K562 (cell line): ENCODE data around the gene OR2T8. TPM values are rescaled to one million over a fixed set of nuclear protein-coding genes. Genes with fewer than 3 reads are reported as not detected.

Experiments
- ATAC-seq: fragments of 200-7000 bp; cut with Tn5 transposase; 3 replicates; pipeline ENCODE4 v1.9.1; 2020; ENCODE audit warnings: moderate library complexity
- BruUV-seq: library from RNA; stranded (reverse); fragments of 400-500 nt; replicated peaks from 2 replicates; lab custom pipeline; 2021; lab: Mats Ljungman, UMichigan
- CTCF ChIA-PET: fragments of 300-600 bp; formaldehyde crosslinking; extraction: SDS; loops from one replicate; lab custom pipeline; 2021; ENCODE audit warnings: low intra/inter-chr PET ratio; lab: Yijun Ruan, JAX
- POLR2A ChIA-PET: fragments of 300-600, 350-650 bp; sonication (Branson Sonifier 250); formaldehyde crosslinking; extraction: SDS; loops from one replicate; lab custom pipeline; 2021; ENCODE audit warnings: antibody characterized with exemption, inconsistent platforms; lab: Yijun Ruan, JAX
- DNase-seq, 4 experiments: peaks; one replicate each; pipeline versions ENCODE4 v3.0.0 to v3.0.0-alpha.2; 2011 to 2018; ENCODE audit warnings: low spot score in 3 of 4, mixed read lengths in 3 of 4; ENCODE audit errors: extremely low read depth in 1 of 4
- FAIRE-seq: peaks from 2 replicates; lab custom pipeline; 2011; peaks lifted over from hg19 to GRCh38; lab: Jason Lieb, UNC
- H2AFZ ChIP-seq: 2 replicates; pipeline ENCODE4 v1.6.0; 2011; ENCODE audit warnings: low read depth, low read length, control low read depth, inconsistent platforms
- H3K27ac ChIP-seq: fragments of 200-600 bp; 3 replicates; pipeline ENCODE4 v1.8.0; 2011; ENCODE audit warnings: low read depth, mild to moderate bottlenecking, control low read depth, inconsistent platforms, low read length, moderate library complexity, mixed read lengths; ENCODE audit errors: extremely low read depth
- H3K27me3 ChIP-seq, 2 experiments: fragments of 300-600 bp in 1 of 2; 2 replicates in 1 of 2; 3 replicates in 1 of 2; pipeline versions ENCODE4 v1.6.0 to v1.8.0; 2011; ENCODE audit warnings: inconsistent platforms in 2 of 2, low read length in 2 of 2, mild to moderate bottlenecking in 1 of 2, mixed read lengths in 1 of 2, moderate library complexity in 1 of 2; ENCODE audit not compliant: control insufficient read depth in 2 of 2, insufficient read depth in 2 of 2
- H3K36me3 ChIP-seq: fragments of 300-600 bp; 3 replicates; pipeline ENCODE4 v1.8.0; 2011; ENCODE audit warnings: mild to moderate bottlenecking, low read length, inconsistent platforms; ENCODE audit not compliant: control insufficient read depth, insufficient read depth
- H3K4me1 ChIP-seq, 2 experiments: fragments of 200-600 bp in 1 of 2; replicated peaks in 1 of 2; 2 replicates in 1 of 2; 3 replicates in 1 of 2; pipeline versions ENCODE4 v1.5.1 to v1.8.0; 2011; ENCODE audit warnings: inconsistent platforms in 2 of 2, low read length in 2 of 2, mild to moderate bottlenecking in 1 of 2, mixed read lengths in 1 of 2, moderate library complexity in 1 of 2; ENCODE audit not compliant: control insufficient read depth in 2 of 2, insufficient read depth in 2 of 2
- H3K4me2 ChIP-seq: 2 replicates; pipeline ENCODE4 v1.6.1; 2011; ENCODE audit warnings: low read length, control low read depth, inconsistent platforms, mixed read lengths; ENCODE audit not compliant: insufficient read depth
- H3K4me3 ChIP-seq: fragments of 200-600 bp; sonication (generic), shearing (Covaris generic); 2 replicates; pipeline ENCODE4 v1.5.1; 2016; ENCODE audit warnings: control low read depth, inconsistent platforms
- H3K79me2 ChIP-seq: fragments of 200-600 bp; 3 replicates; pipeline ENCODE4 v1.8.0; 2011; ENCODE audit warnings: low read length, inconsistent platforms; ENCODE audit not compliant: control insufficient read depth, insufficient read depth
- H3K9ac ChIP-seq, 2 experiments: 2 replicates each; pipeline versions ENCODE4 v1.6.0 to v1.6.1; 2011; ENCODE audit warnings: low read depth in 2 of 2, low read length in 2 of 2, control low read depth in 1 of 2, inconsistent platforms in 1 of 2, mild to moderate bottlenecking in 1 of 2, mixed read lengths in 1 of 2; ENCODE audit not compliant: insufficient read depth in 1 of 2
- H3K9me1 ChIP-seq: one replicate; pipeline ENCODE4 v1.6.0; 2011; ENCODE audit warnings: inconsistent platforms, mild to moderate bottlenecking, low read length, moderate library complexity; ENCODE audit not compliant: control insufficient read depth, insufficient read depth
- H3K9me3 ChIP-seq: replicated peaks from 2 replicates; pipeline ENCODE4 v1.5.1; 2011; ENCODE audit warnings: low read depth, low read length, inconsistent platforms; ENCODE audit not compliant: control insufficient read depth, insufficient read depth
- H4K20me1 ChIP-seq: replicated peaks from 2 replicates; pipeline ENCODE4 v1.6.1; 2011; ENCODE audit warnings: low read length, inconsistent platforms, mixed read lengths; ENCODE audit not compliant: control insufficient read depth, insufficient read depth
- MEIS2 ChIP-seq: fragments of 450-650 bp; IDR thresholded peaks from 2 replicates; pipeline ENCODE4 v1.6.1; 2014; ENCODE audit warnings: mild to moderate bottlenecking; ENCODE audit not compliant: partially characterized antibody
- NFIX ChIP-seq: fragments of 250-450 bp; sonication (Bioruptor Pico); IDR thresholded peaks from 2 replicates; pipeline ENCODE4 v1.4.0; 2020; ENCODE audit warnings: low read depth, mild to moderate bottlenecking, moderate library complexity
- RFX1 ChIP-seq: fragments of 450-650 bp; IDR thresholded peaks from 2 replicates; pipeline ENCODE4 v1.6.1; 2016; ENCODE audit warnings: mild to moderate bottlenecking, moderate library complexity
- ZNF780A ChIP-seq: fragments of 250-450 bp; sonication (Bioruptor Pico); IDR thresholded peaks from 2 replicates; pipeline ENCODE4 v1.5.0; 2021; ENCODE audit warnings: mild to moderate bottlenecking
- WGBS: fragments of 100-300 bp; shearing (Covaris generic); methylation state at CpG from one replicate; pipeline ENCODE4 v1.1.6; 2016; ENCODE audit warnings: low coverage, mixed read lengths; ENCODE audit not compliant: insufficient coverage; ENCODE audit errors: missing lambda C conversion rate; 5-methylcytosine and 5-hydroxymethylcytosine counted together
- in situ Hi-C: fragments of 300-500 bp; cut with MboI; formaldehyde crosslinking; loops from 4 replicates; pipeline ENCODE4 v1.15.0; 2018; ENCODE audit warnings: inconsistent platforms, mixed read lengths
- intact Hi-C: fragments of 100-400 bp; cut with micrococcal nuclease; formaldehyde crosslinking; loops from 2 replicates; pipeline ENCODE4 v1.14.2; 2022
- polyA plus RNA-seq, 8 experiments: library from polyadenylated mRNA; depleted of rRNA in 4 of 8; stranded (reverse) in 5 of 8; unstranded in 3 of 8; fragments of >200 nt; fragmentation: Nextera tagmentation in 2 of 8; fragmentation: Illumina TruSeq in 1 of 8; extraction: Ambion mirVana in 2 of 8; extraction: Trizol in 1 of 8; gene quantifications; 2 replicates each; pipeline versions ENCODE4 v1.2.1 to v1.2.3, GENCODE V29; 2011 to 2014; ENCODE audit warnings: inconsistent platforms in 1 of 8, missing spikeins in 1 of 8
- total RNA-seq, 7 experiments: library from RNA; depleted of rRNA in 6 of 7; stranded (reverse); fragments of >200 nt in 6 of 7; fragmentation: Illumina TruSeq in 2 of 7; extraction: Trizol in 2 of 7; gene quantifications; 2 replicates each; pipeline versions ENCODE4 v1.2.1 to v1.2.3, GENCODE V29; 2011 to 2021; ENCODE audit warnings: low replicate concordance in 1 of 7
- TF ChIP-seq, protein P1 (sequence below): fragments of 450-650 bp; IDR thresholded peaks from 2 replicates; pipeline ENCODE4 v1.6.1; 2016

OR2T8 gene
- total and polyA plus RNA-seq, 9 of the 15 experiments (the other 6 are each of a cell fraction or from before 2014, with no cell fraction given), result 0.08 to 0.46 (median 0.31) TPM; not detected in 3

DNA sequence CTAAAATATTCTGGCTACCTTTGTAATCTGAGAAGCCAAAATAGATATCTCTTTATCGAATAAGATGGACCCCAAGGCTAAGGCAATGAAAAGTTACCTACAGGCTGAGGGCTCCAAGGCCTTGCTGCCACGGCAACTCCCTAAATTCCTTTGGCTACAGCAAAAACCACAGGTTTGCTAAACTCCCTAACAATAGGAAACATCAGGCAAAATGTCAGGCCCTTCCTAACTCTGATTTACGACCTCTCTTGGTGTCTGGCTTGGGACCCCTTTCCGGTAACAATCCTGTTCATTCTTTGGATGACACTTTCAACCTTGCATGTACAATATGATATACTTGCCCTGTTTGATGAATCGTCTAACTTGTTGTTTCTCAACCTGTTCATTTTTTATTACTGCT, 11.3 kb upstream of the OR2T8 start:
- Histone ChIP-seq H4K20me1 (no peaks in the 10 kb centered on the region), H3K4me1 (peaks cover 0 to 13% of the 10 kb centered on the region in 2 experiments; a peak in 3 of 5 replicates), H3K36me3 (no peaks in the 10 kb centered on the region), H3K4me3 (no peak overlapping the region), H3K9ac (no peak overlapping the region), H3K4me2 (no peak overlapping the region), H3K9me3 (peaks cover 5% of the 10 kb centered on the region), H3K9me1 (no peaks in the 10 kb centered on the region), H3K27me3 (no peaks in the 10 kb centered on the region), H3K27ac (no peak overlapping the region), H2AFZ (no peak overlapping the region), H3K79me2 (no peaks in the 10 kb centered on the region)
- ATAC-seq (no peak), DNase-seq (no peak), FAIRE-seq (no peak)
- intact Hi-C loops, result no loop called here
- BruUV-seq, result no TSS peak
- ChIA-PET CTCF (no interaction called here), POLR2A (no interaction called here)
- no peak for TF ChIP-seq ZNF780A (CRISPR knock-in tag)
- TF ChIP-seq RFX1, result peak; percentile 21; the same call in 1 of the 2 replicates
- TF ChIP-seq NFIX (CRISPR knock-in tag), result no peak
- peak; percentile 29 for TF ChIP-seq MEIS2
- TF ChIP-seq, protein P1, sequence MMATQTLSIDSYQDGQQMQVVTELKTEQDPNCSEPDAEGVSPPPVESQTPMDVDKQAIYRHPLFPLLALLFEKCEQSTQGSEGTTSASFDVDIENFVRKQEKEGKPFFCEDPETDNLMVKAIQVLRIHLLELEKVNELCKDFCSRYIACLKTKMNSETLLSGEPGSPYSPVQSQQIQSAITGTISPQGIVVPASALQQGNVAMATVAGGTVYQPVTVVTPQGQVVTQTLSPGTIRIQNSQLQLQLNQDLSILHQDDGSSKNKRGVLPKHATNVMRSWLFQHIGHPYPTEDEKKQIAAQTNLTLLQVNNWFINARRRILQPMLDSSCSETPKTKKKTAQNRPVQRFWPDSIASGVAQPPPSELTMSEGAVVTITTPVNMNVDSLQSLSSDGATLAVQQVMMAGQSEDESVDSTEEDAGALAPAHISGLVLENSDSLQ, result peak; percentile 7; the same call in 1 of the 2 replicates
- WGBS, result 27% methylated on average over 5 of the region's 5 CpGs
- in situ Hi-C loops, result no loop called here

DNA sequence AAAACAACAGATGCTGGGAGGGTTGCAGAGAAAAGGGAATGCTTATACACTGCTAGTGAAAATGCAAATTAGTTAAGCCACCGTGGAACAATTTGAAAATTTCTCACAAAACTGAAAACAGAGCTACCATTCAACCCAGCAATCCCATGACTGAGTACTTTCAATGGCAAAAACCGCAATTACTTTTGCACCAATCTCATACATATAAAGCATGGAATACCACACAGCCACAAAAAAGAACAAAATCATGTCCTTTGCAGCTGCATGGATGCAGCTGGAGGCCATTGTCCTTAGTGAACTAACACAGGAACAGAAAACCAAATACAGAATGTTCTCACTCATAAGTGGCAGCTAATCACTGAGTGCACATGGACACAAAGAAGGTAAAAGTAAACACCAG, 6.3 kb upstream of the OR2T8 start:
- no peak overlapping the region for H3K27ac ChIP-seq
- no TSS peak for BruUV-seq
- WGBS, result 0% methylated on average over 2 of the region's 2 CpGs
- ChIA-PET POLR2A (no interaction called here), CTCF (interaction anchor here (0.9 to 1.1 kb wide), 2 partner anchors 14 to 80 kb away, joined by 3 read pairs; no protein-coding TSS in a partner anchor)
- intact Hi-C loops, result no loop called here
- ATAC-seq (no peak), FAIRE-seq (no peak), DNase-seq (no peak)
- no peak overlapping the region for H2AFZ ChIP-seq
- H4K20me1 ChIP-seq, result no peaks in the 10 kb centered on the region
- no peaks in the 10 kb centered on the region; the same call in 1 of the 2 replicates for H3K9me3 ChIP-seq
- H3K9me1 ChIP-seq, result no peaks in the 10 kb centered on the region
- in situ Hi-C loops, result no loop called here
- no peaks in the 10 kb centered on the region for H3K36me3 ChIP-seq
- no peak overlapping the region for H3K4me3 ChIP-seq
- H3K79me2 ChIP-seq, result no peaks in the 10 kb centered on the region
- no peaks in the 10 kb centered on the region; a peak in 1 of 5 replicates for H3K4me1 ChIP-seq
- no peaks in the 10 kb centered on the region for H3K27me3 ChIP-seq
- H3K9ac ChIP-seq, result no peak overlapping the region
- no peak overlapping the region for H3K4me2 ChIP-seq
